ENCODE results near the gene CEP131.
A peak's percentile ranks its signal among the peaks of the same experiment; 100 is the strongest.

The CEP131 gene

GRCh38 chr17:81257533-81257932, 34.8 kb upstream of the CEP131 start:
- CTCF ChIA-PET = no interaction called here

GRCh38 chr17:81256616-81257015, 33.9 kb upstream of the CEP131 start:
- Mint-ChIP-seq H3K27ac (no peak overlapping the region), H3K36me3 (peaks cover 16% of the 10 kb centered on the region), H3K4me1 (peaks cover 2% of the 10 kb centered on the region), H3K4me3 (no peak overlapping the region), H3K9me3 (no peaks in the 10 kb centered on the region), H3K27me3 (no peaks in the 10 kb centered on the region)
- DNase-seq = no peak
- CTCF ChIA-PET = interaction anchor here (1.0 kb wide), 1 partner anchor 228 kb away, joined by 3 read pairs; no protein-coding TSS in a partner anchor

More at GRCh38 chr17:81257533-81257932, 34.8 kb upstream of the CEP131 start:
- Mint-ChIP-seq H3K27me3 (no peaks in the 10 kb centered on the region), H3K27ac (no peak overlapping the region), H3K4me1 (peaks cover 2% of the 10 kb centered on the region), H3K9me3 (no peaks in the 10 kb centered on the region), H3K4me3 (no peak overlapping the region), H3K36me3 (peaks cover 15% of the 10 kb centered on the region)
- no peak for DNase-seq

GRCh38 chr17:81254955-81255717, 32.4 kb upstream of the CEP131 start:
- DNase-seq = no peak
- Mint-ChIP-seq H3K4me3 (no peak overlapping the region), H3K4me1 (peaks cover 2% of the 10 kb centered on the region), H3K27me3 (no peaks in the 10 kb centered on the region), H3K9me3 (no peaks in the 10 kb centered on the region), H3K27ac (no peak overlapping the region), H3K36me3 (peaks cover 23% of the 10 kb centered on the region)
- CTCF ChIA-PET = interaction anchor here (1.1 to 5.0 kb wide), 2 partner anchors 64 to 230 kb away, joined by 3 to 30 read pairs; no protein-coding TSS in a partner anchor

- Mint-ChIP-seq H3K36me3 (peaks cover 29% of the 10 kb centered on the region), H3K4me3 (no peak overlapping the region), H3K9me3 (no peaks in the 10 kb centered on the region), H3K27ac (no peak overlapping the region), H3K27me3 (no peaks in the 10 kb centered on the region), H3K4me1 (peaks cover 2% of the 10 kb centered on the region)
- DNase-seq = peak; percentile 67
- CTCF ChIA-PET = interaction anchor here (0.7 to 5.0 kb wide), 6 partner anchors 12 to 231 kb away, joined by 3 to 30 read pairs (median 3); no protein-coding TSS in a partner anchor
Observed at GRCh38 chr17:81253358-81254131, 30.8 kb upstream of the CEP131 start.

- Mint-ChIP-seq H3K27ac (peak overlapping the region; percentile 7), H3K9me3 (no peaks in the 10 kb centered on the region), H3K4me3 (no peak overlapping the region), H3K4me1 (peaks cover 2% of the 10 kb centered on the region), H3K27me3 (no peaks in the 10 kb centered on the region), H3K36me3 (peaks cover 31% of the 10 kb centered on the region)
- CTCF ChIA-PET = interaction anchor here (0.7 to 5.0 kb wide), 5 partner anchors 13 to 232 kb away, joined by 3 to 30 read pairs (median 3); no protein-coding TSS in a partner anchor
- no peak for DNase-seq
Observed at GRCh38 chr17:81252987-81253329, 30.2 kb upstream of the CEP131 start.

- peaks cover 2% of the 10 kb centered on the region for H3K4me1 Mint-ChIP-seq
- H3K27me3 Mint-ChIP-seq = no peaks in the 10 kb centered on the region
- CTCF ChIA-PET = interaction anchor here (0.7 to 5.0 kb wide), 5 partner anchors 12 to 232 kb away, joined by 3 to 30 read pairs (median 3); no protein-coding TSS in a partner anchor
- no peak overlapping the region for H3K4me3 Mint-ChIP-seq
- H3K36me3 Mint-ChIP-seq = peaks cover 30% of the 10 kb centered on the region
- no peaks in the 10 kb centered on the region for H3K9me3 Mint-ChIP-seq
- H3K27ac Mint-ChIP-seq = peak overlapping the region; percentile 49
- DNase-seq = no peak
Observed at GRCh38 chr17:81252326-81252986, 29.7 kb upstream of the CEP131 start.

- Mint-ChIP-seq H3K9me3 (no peaks in the 10 kb centered on the region), H3K4me3 (no peak overlapping the region), H3K36me3 (peaks cover 29% of the 10 kb centered on the region), H3K27ac (no peak overlapping the region), H3K27me3 (no peaks in the 10 kb centered on the region), H3K4me1 (peaks cover 2% of the 10 kb centered on the region)
- DNase-seq = no peak
- CTCF ChIA-PET = interaction anchor here (0.8 to 5.0 kb wide), 2 partner anchors 178 to 233 kb away, joined by 3 to 30 read pairs; no protein-coding TSS in a partner anchor
Observed at GRCh38 chr17:81251709-81252301, 29.0 kb upstream of the CEP131 start.

GRCh38 chr17:81251094-81251708, 28.4 kb upstream of the CEP131 start:
- no peak overlapping the region for H3K4me3 Mint-ChIP-seq
- DNase-seq = no peak
- H3K4me1 Mint-ChIP-seq = peaks cover 2% of the 10 kb centered on the region
- CTCF ChIA-PET = interaction anchor here (0.8 to 5.0 kb wide), 2 partner anchors 179 to 234 kb away, joined by 3 to 30 read pairs; no protein-coding TSS in a partner anchor
- H3K27ac Mint-ChIP-seq = peak overlapping the region; percentile 26
- no peaks in the 10 kb centered on the region for H3K27me3 Mint-ChIP-seq
- H3K9me3 Mint-ChIP-seq = no peaks in the 10 kb centered on the region
- peaks cover 30% of the 10 kb centered on the region for H3K36me3 Mint-ChIP-seq

- H3K4me3 Mint-ChIP-seq = no peak overlapping the region
- CTCF ChIA-PET = interaction anchor here (5.0 kb wide), 1 partner anchor 234 kb away, joined by 30 read pairs; no protein-coding TSS in a partner anchor
- DNase-seq = no peak
- H3K9me3 Mint-ChIP-seq = no peaks in the 10 kb centered on the region
- peaks cover 29% of the 10 kb centered on the region for H3K36me3 Mint-ChIP-seq
- H3K4me1 Mint-ChIP-seq = peaks cover 2% of the 10 kb centered on the region
- H3K27ac Mint-ChIP-seq = no peak overlapping the region
- H3K27me3 Mint-ChIP-seq = no peaks in the 10 kb centered on the region
Observed at GRCh38 chr17:81250286-81251093, 27.7 kb upstream of the CEP131 start.

- peaks cover 29% of the 10 kb centered on the region for H3K36me3 Mint-ChIP-seq
Observed at GRCh38 chr17:81249223-81250040, 26.7 kb upstream of the CEP131 start.

GRCh38 chr17:81248649-81249048, 25.9 kb upstream of the CEP131 start:
- Mint-ChIP-seq H3K27ac (peak overlapping the region; percentile 55), H3K9me3 (no peaks in the 10 kb centered on the region), H3K36me3 (peaks cover 28% of the 10 kb centered on the region), H3K27me3 (no peaks in the 10 kb centered on the region), H3K4me1 (peaks cover 2% of the 10 kb centered on the region), H3K4me3 (no peak overlapping the region)
- no peak for DNase-seq
- CTCF ChIA-PET = no interaction called here

More at GRCh38 chr17:81249223-81250040, 26.7 kb upstream of the CEP131 start:
- no peak for DNase-seq
- no peak overlapping the region for H3K27ac Mint-ChIP-seq
- no peaks in the 10 kb centered on the region for H3K27me3 Mint-ChIP-seq
- H3K4me1 Mint-ChIP-seq = peaks cover 2% of the 10 kb centered on the region
- H3K4me3 Mint-ChIP-seq = no peak overlapping the region
- CTCF ChIA-PET = no interaction called here
- no peaks in the 10 kb centered on the region for H3K9me3 Mint-ChIP-seq

- DNase-seq = no peak
- no peak overlapping the region for H3K4me3 Mint-ChIP-seq
- CTCF ChIA-PET = no interaction called here
- no peaks in the 10 kb centered on the region for H3K9me3 Mint-ChIP-seq
- H3K36me3 Mint-ChIP-seq = peaks cover 19% of the 10 kb centered on the region
- no peaks in the 10 kb centered on the region for H3K27me3 Mint-ChIP-seq
- H3K4me1 Mint-ChIP-seq = no peaks in the 10 kb centered on the region
- peak overlapping the region; percentile 28 for H3K27ac Mint-ChIP-seq
Observed at GRCh38 chr17:81247339-81247990, 24.7 kb upstream of the CEP131 start.

All from activated naive CD4-positive, alpha-beta T cell treated with anti-CD3 and anti-CD28 coated beads, Interleukin-2, amount 10 ng/mL, durations not matched to agents 7 days and 5 days (primary cell).